Measurements from ENCODE around the gene RUNX2. TPM values are rescaled to one million over a fixed set of nuclear protein-coding genes. Genes with fewer than 3 reads are reported as not detected.
A peak's percentile ranks its signal among the peaks of the same experiment; 100 is the strongest.

RUNX2 gene
- total RNA-seq, 1 donor from 2014 or later = 0.24 TPM

GRCh38 chr6:45424451-45424861, 96.3 kb downstream of the RUNX2 start:
- ATAC-seq (ENCODE audit: poor library complexity) (no peak), DNase-seq (no peak)
- intact Hi-C loops (cut with DNase I) = no loop called here

GRCh38 chr6:45426251-45426650, 98.1 kb downstream of the RUNX2 start:
- ATAC-seq (ENCODE audit: poor library complexity) (no peak), DNase-seq (no peak)
- intact Hi-C loops (cut with DNase I) = no loop called here

- no peak for ATAC-seq (ENCODE audit: poor library complexity)
- no peak for DNase-seq
- intact Hi-C loops (cut with DNase I) = no loop called here
These were observed 99.6 kb downstream of the RUNX2 start for GRCh38 chr6:45427726-45428125.

GRCh38 chr6:45428727-45429126, 100.6 kb downstream of the RUNX2 start:
- intact Hi-C loops (cut with DNase I) = no loop called here
- DNase-seq = no peak
- no peak for ATAC-seq (ENCODE audit: poor library complexity)

- DNase-seq (no peak), ATAC-seq (ENCODE audit: poor library complexity) (no peak)
- intact Hi-C loops (cut with DNase I) = no loop called here
These were observed 102.6 kb downstream of the RUNX2 start for GRCh38 chr6:45430590-45431202.

GRCh38 chr6:45431317-45432065, 103.4 kb downstream of the RUNX2 start:
- no peak for ATAC-seq (ENCODE audit: poor library complexity)
- no peak for DNase-seq
- intact Hi-C loops (cut with DNase I) = no loop called here

- ATAC-seq (ENCODE audit: poor library complexity) (no peak), DNase-seq (no peak)
- intact Hi-C loops (cut with DNase I) = no loop called here
These were observed 104.8 kb downstream of the RUNX2 start for GRCh38 chr6:45432977-45433376.

GRCh38 chr6:45433533-45434380, 105.6 kb downstream of the RUNX2 start:
- DNase-seq (no peak), ATAC-seq (ENCODE audit: poor library complexity) (no peak)
- intact Hi-C loops (cut with DNase I) = no loop called here

GRCh38 chr6:45434381-45434700, 106.2 kb downstream of the RUNX2 start:
- no peak for DNase-seq
- intact Hi-C loops (cut with DNase I) = no loop called here
- ATAC-seq (ENCODE audit: poor library complexity) = no peak

GRCh38 chr6:45436544-45437438, 108.7 kb downstream of the RUNX2 start:
- peak; percentile 73 for ATAC-seq (ENCODE audit: poor library complexity)
- intact Hi-C loops (cut with DNase I) = no loop called here
- DNase-seq = no peak

GRCh38 chr6:45437439-45437815, 109.3 kb downstream of the RUNX2 start:
- ATAC-seq (ENCODE audit: poor library complexity) = peak; percentile 20
- intact Hi-C loops (cut with DNase I) = no loop called here
- DNase-seq = no peak

- ATAC-seq (ENCODE audit: poor library complexity) = no peak
- intact Hi-C loops (cut with DNase I) = no loop called here
- DNase-seq = no peak
These were observed 110.0 kb downstream of the RUNX2 start for GRCh38 chr6:45438151-45438550.

GRCh38 chr6:45438849-45439406, 110.8 kb downstream of the RUNX2 start:
- ATAC-seq (ENCODE audit: poor library complexity) = no peak
- intact Hi-C loops (cut with DNase I) = no loop called here
- DNase-seq = no peak

GRCh38 chr6:45439459-45439858, 111.3 kb downstream of the RUNX2 start:
- DNase-seq = no peak
- no peak for ATAC-seq (ENCODE audit: poor library complexity)
- intact Hi-C loops (cut with DNase I) = no loop called here

GRCh38 chr6:45439861-45440388, 111.8 kb downstream of the RUNX2 start:
- DNase-seq (no peak), ATAC-seq (ENCODE audit: poor library complexity) (no peak)
- intact Hi-C loops (cut with DNase I) = no loop called here

- intact Hi-C loops (cut with DNase I) = no loop called here
- no peak for DNase-seq
- no peak for ATAC-seq (ENCODE audit: poor library complexity)
These were observed 113.8 kb downstream of the RUNX2 start for GRCh38 chr6:45441851-45442453.

GRCh38 chr6:45442716-45443115, 114.6 kb downstream of the RUNX2 start:
- intact Hi-C loops (cut with DNase I) = no loop called here
- DNase-seq = no peak
- ATAC-seq (ENCODE audit: poor library complexity) = no peak

GRCh38 chr6:45445364-45445748, 117.2 kb downstream of the RUNX2 start:
- peak; percentile 36 for ATAC-seq (ENCODE audit: poor library complexity)
- intact Hi-C loops (cut with DNase I) = no loop called here

More at GRCh38 chr6:45445364-45445748, 117.2 kb downstream of the RUNX2 start:
- no peak for DNase-seq
